ENCODE measurements around the gene C6orf120.

DNA sequence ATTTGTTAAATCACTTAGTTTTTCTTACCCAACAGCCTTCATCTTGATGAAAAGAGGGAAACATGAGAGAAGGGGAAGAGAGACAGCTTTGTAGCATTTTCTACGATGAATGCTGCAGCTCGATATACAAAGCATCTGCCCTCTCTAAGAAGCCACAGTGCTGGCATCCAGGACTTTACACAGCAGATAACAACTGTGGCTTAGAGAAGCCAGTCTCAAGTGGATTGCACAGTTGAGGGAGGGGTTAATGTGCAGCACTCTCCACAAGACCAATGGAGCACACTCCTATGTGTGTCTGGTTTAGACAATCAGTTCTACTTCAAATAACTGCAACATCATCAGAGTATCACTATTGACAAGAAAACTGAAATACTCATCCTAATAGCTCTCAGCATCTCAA lies 5.8 kb downstream of the C6orf120 start:
- no peak for TF ChIP-seq EZH2 (IDR thresholded peaks at IDR 0.05; ENCODE audit: borderline replicate concordance, low read depth, low read length, poor library complexity, severe bottlenecking)
- TF ChIP-seq, protein P1, sequence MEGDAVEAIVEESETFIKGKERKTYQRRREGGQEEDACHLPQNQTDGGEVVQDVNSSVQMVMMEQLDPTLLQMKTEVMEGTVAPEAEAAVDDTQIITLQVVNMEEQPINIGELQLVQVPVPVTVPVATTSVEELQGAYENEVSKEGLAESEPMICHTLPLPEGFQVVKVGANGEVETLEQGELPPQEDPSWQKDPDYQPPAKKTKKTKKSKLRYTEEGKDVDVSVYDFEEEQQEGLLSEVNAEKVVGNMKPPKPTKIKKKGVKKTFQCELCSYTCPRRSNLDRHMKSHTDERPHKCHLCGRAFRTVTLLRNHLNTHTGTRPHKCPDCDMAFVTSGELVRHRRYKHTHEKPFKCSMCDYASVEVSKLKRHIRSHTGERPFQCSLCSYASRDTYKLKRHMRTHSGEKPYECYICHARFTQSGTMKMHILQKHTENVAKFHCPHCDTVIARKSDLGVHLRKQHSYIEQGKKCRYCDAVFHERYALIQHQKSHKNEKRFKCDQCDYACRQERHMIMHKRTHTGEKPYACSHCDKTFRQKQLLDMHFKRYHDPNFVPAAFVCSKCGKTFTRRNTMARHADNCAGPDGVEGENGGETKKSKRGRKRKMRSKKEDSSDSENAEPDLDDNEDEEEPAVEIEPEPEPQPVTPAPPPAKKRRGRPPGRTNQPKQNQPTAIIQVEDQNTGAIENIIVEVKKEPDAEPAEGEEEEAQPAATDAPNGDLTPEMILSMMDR (conservative IDR thresholded peaks at IDR 0.05; ENCODE audit: low read depth, low read length), result no peak
